Kidney (tissue), 14 donors: ENCODE measurements around the gene TBC1D9B. TPM values are rescaled to one million over a fixed set of nuclear protein-coding genes. Genes with fewer than 3 reads are reported as not detected.

Experiments used
- DNase-seq, 5 donors: peaks; one replicate each; pipeline ENCODE4 v3.0.0-alpha.2; 2013 to 2020
- FAIRE-seq: peaks from 2 replicates; lab custom pipeline; 2012; peaks lifted over from hg19 to GRCh38; lab: Jason Lieb, UNC
- H3K27ac ChIP-seq, 2 donors: one replicate each; pipeline ENCODE4 v1.7.0; 2013; ENCODE audit warnings: low read depth in 2 of 2, low read length in 2 of 2, inconsistent platforms in 1 of 2
- H3K27me3 ChIP-seq: one replicate; pipeline ENCODE4 v1.7.1; 2013; ENCODE audit warnings: low read length, inconsistent platforms; ENCODE audit not compliant: control insufficient read depth, insufficient read depth
- H3K36me3 ChIP-seq, 3 donors: one replicate each; pipeline versions ENCODE4 v1.7.0 to v1.7.1; 2013; ENCODE audit warnings: low read length in 3 of 3, control low read depth in 1 of 3, inconsistent platforms in 1 of 3; ENCODE audit not compliant: insufficient read depth in 3 of 3, control insufficient read depth in 2 of 3
- H3K4me1 ChIP-seq, 3 donors: one replicate each; pipeline versions ENCODE4 v1.7.0 to v1.7.1; 2013; ENCODE audit warnings: low read length in 3 of 3, inconsistent platforms in 1 of 3, low read depth in 1 of 3; ENCODE audit not compliant: control insufficient read depth in 2 of 3, insufficient read depth in 2 of 3
- H3K4me3 ChIP-seq, 3 donors: one replicate each; pipeline versions ENCODE4 v1.7.0 to v1.8.1; 2013; ENCODE audit warnings: low read length in 3 of 3, control low read depth in 1 of 3, inconsistent platforms in 1 of 3
- H3K9ac ChIP-seq, 3 donors: one replicate each; pipeline versions ENCODE4 v1.7.0 to v1.7.1; 2013; ENCODE audit warnings: low read length in 3 of 3, control low read depth in 1 of 3, inconsistent platforms in 1 of 3
- H3K9me3 ChIP-seq, 3 donors: one replicate each; pipeline versions ENCODE4 v1.7.0 to v1.7.1; 2013; ENCODE audit warnings: low read length in 3 of 3, control low read depth in 1 of 3, inconsistent platforms in 1 of 3; ENCODE audit not compliant: control insufficient read depth in 2 of 3, insufficient read depth in 1 of 3
- intact Hi-C: fragments of 100-400 bp; cut with DNase I; formaldehyde crosslinking; loops from one replicate; pipeline ENCODE4 v1.11.1; 2022
- polyA plus RNA-seq: library from polyadenylated mRNA; stranded (reverse); fragments of 350-450 nt; fragmentation: Illumina TruSeq; extraction: RNeasy Lipid Tissue Mini Kit (QIAGEN cat#74804); gene quantifications from one replicate; pipeline ENCODE4 v1.2.3, GENCODE V29; 2014; ENCODE audit warnings: low read depth, low replicate concordance; ENCODE audit not compliant: insufficient read depth
- total RNA-seq: library from RNA; stranded (reverse); fragmentation: NEBNext Ultra II Directional; extraction: Animal tissue kit (Norgen Biotek cat#: 25700); gene quantifications from one replicate; pipeline ENCODE4 v1.2.1, GENCODE V29; 2021
- TF ChIP-seq, protein P1 (sequence below): IDR thresholded peaks from 3 replicates; pipeline ENCODE4 v1.5.1; 2012; ENCODE audit warnings: mild to moderate bottlenecking, moderate library complexity, borderline replicate concordance; ENCODE audit not compliant: insufficient read depth; ENCODE audit errors: extremely low read depth
- donor health status: control.
- donor health status: control.
- donor health status: control.
- donor health status: control.
- donor health status: control.
- donor health status: DM: yes; HTN: yes; CAD: no.
- donor health status: Normal renal cell carcinoma (clear cell type).

Gene TBC1D9B
- total and polyA plus RNA-seq, 2 donors from 2014 or later: 49.5 to 117 TPM

DNA sequence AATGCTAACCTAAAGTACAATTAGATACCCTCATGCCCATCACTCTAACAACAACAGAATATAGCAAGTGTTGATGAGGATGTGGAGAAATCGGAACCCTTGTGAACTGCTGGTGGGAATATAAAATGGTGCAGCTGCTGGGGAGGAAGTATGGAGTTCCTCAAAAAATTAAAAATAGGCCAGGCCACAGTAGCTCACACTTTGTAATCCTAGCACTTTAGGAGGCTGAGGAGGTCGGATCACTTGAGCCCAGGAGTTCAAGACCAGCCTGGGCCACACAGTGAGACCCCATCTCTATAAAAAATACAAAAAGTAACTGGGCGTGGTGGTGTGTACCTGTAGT is 31.1 kb downstream of the TBC1D9B start:
- H3K27ac ChIP-seq: no peak overlapping the region
- H3K27me3 ChIP-seq: no peaks in the 10 kb centered on the region
- DNase-seq: no peak
- H3K9ac ChIP-seq: no peak overlapping the region
- H3K36me3 ChIP-seq: peaks cover 2 to 31% (median 25%) of the 10 kb centered on the region in 3 donors
- H3K4me1 ChIP-seq: no peaks in the 10 kb centered on the region
- no peak overlapping the region for H3K4me3 ChIP-seq
- TF ChIP-seq, protein P1, sequence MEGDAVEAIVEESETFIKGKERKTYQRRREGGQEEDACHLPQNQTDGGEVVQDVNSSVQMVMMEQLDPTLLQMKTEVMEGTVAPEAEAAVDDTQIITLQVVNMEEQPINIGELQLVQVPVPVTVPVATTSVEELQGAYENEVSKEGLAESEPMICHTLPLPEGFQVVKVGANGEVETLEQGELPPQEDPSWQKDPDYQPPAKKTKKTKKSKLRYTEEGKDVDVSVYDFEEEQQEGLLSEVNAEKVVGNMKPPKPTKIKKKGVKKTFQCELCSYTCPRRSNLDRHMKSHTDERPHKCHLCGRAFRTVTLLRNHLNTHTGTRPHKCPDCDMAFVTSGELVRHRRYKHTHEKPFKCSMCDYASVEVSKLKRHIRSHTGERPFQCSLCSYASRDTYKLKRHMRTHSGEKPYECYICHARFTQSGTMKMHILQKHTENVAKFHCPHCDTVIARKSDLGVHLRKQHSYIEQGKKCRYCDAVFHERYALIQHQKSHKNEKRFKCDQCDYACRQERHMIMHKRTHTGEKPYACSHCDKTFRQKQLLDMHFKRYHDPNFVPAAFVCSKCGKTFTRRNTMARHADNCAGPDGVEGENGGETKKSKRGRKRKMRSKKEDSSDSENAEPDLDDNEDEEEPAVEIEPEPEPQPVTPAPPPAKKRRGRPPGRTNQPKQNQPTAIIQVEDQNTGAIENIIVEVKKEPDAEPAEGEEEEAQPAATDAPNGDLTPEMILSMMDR: no peak
- intact Hi-C loops: no loop called here
- no peak for FAIRE-seq
- H3K9me3 ChIP-seq: no peaks in the 10 kb centered on the region

DNA sequence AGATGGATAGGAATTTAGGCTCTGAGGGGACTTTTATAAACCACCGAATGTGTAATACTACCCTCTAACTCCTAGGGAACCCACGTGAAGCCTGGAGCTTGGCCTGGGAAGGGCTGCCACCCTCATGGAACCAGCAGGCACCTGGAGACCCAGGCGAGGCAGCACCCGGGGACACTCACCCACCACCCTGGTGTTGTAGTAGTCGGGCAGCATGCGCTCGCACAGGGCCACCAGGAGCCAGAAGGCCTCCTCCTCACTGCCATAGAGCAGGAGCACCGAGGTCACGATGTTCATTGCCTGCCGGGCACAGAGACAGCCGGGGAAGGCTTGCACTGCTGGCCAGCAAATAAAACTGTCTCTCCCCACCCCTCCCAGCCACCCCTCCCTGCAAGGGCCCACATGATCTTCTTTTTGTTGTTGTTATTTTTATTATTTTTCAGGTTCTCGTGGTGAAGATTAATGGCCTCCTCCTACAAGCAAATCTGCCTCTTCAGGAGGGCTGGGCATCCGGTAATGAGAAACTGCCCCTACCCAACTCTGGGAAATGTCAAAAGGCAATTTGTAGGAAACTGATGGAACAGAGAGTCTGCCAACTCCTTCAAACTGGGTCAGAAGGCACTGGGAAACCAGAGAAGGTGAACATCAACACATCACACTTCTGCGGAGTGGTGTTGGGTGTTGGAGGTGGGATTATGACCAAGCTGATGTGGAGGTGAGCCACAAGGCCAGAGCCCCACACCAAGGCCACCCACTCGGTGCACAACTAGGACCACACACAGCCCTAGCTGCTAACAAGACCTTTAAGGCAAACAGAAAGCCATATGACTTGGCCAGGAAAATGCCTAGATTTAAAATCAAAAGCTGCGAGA is 31.7 kb downstream of the TBC1D9B start:
- Histone ChIP-seq H3K36me3 (peaks cover 2 to 31% (median 25%) of the 10 kb centered on the region in 3 donors), H3K27me3 (no peaks in the 10 kb centered on the region), H3K9me3 (no peaks in the 10 kb centered on the region), H3K9ac (no peak overlapping the region), H3K27ac (no peak overlapping the region), H3K4me1 (no peaks in the 10 kb centered on the region), H3K4me3 (no peak overlapping the region)
- intact Hi-C loops: no loop called here
- no peak for DNase-seq
- TF ChIP-seq, protein P1: no peak
- FAIRE-seq: no peak

DNA sequence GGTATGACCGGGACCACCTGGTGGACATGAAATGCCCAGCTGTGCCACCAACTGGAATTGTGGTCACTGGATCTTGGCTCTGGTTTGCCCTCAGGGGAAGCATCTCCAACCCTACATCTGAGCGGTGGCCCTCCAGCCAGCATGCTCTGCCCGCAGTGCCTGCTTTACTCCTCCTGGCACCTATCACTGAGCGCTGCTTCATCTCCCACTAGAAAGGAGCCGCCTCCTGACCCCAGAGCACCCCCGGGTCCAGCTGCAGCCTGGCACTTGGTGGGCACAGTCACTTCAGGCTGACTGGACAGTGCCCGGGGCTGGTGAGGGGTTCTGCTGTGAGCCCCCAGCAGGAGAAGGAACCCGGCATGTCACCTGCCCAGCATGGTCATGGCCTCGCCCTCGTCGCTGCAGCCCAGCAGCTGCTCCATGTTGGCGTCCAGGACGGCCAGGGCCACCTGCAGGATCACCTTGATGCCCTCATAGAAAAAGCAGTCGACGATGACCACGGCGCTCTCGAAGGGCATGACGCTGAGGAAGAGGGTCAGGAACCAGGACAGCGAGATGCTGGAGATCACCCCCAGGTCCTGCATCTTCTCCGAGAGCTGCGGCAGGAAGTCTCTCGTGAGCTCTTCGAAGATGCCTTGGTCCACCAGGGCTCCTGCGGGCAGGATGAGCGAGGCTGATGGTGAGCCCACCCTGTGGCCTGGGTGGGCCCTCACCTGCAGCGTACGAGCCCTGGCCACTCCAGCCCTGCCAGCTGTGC is 33.0 kb downstream of the TBC1D9B start:
- TF ChIP-seq, protein P1: no peak

More for the DNA sequence above, 33.0 kb downstream of the TBC1D9B start:
- H3K9ac ChIP-seq: no peak overlapping the region
- intact Hi-C loops: no loop called here
- H3K27ac ChIP-seq: no peak overlapping the region
- DNase-seq: peak in 1 of 5 donors; percentile 45
- no peaks in the 10 kb centered on the region for H3K27me3 ChIP-seq
- peaks cover 2 to 31% (median 25%) of the 10 kb centered on the region in 3 donors for H3K36me3 ChIP-seq
- H3K4me1 ChIP-seq: peaks cover 0 to 2% (median 0%) of the 10 kb centered on the region in 3 donors
- no peaks in the 10 kb centered on the region for H3K9me3 ChIP-seq
- FAIRE-seq: no peak
- H3K4me3 ChIP-seq: no peak overlapping the region
